Stimulated activated CD4-positive, alpha-beta T cell treated with anti-CD3 and anti-CD28 coated beads, Interleukin-12 subunit alpha, Interleukin-12 subunit beta, amount 100 ng/mL, for 4 hours (primary cell): ENCODE measurements around the gene SHISA5.
A peak's percentile ranks its signal among the peaks of the same experiment; 100 is the strongest.

Experiments used
- DNase-seq: peaks from one replicate; pipeline ENCODE4 v3.0.0-alpha.2; 2020

SHISA5 gene

DNA sequence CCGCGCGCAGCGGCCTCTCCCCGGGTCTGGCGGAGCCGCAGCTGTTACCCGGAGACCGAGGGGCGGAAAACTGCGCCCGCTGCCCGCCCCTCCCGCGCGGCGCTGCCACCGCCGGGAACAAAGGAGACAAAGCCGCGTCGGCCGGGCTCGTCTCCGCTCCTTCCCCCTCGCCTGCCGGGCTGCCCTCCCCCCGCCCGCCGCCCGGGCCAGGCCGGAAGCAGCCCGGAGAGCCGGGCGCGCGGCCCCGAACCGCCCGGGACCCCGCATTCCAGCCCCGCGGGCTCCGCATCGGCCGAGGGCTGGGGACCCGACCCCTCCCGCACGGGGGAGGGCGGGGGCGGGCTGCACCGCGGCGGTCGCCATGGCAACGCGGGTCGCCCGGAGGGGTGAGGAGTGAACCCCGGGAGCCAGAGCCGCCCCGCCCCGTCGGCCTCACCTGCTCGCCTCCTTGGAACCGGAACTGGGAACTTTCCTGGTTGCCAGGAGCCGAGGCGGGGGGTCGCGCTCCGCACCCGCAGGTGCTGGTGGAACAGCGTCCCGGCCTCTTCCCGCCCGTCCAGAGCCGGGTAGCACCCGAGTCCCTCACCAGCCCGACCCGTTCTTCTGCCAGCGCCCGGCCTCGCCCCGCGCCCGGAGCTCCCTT, 74.5 kb downstream of the SHISA5 start:
- DNase-seq, result peak; percentile 58

DNA sequence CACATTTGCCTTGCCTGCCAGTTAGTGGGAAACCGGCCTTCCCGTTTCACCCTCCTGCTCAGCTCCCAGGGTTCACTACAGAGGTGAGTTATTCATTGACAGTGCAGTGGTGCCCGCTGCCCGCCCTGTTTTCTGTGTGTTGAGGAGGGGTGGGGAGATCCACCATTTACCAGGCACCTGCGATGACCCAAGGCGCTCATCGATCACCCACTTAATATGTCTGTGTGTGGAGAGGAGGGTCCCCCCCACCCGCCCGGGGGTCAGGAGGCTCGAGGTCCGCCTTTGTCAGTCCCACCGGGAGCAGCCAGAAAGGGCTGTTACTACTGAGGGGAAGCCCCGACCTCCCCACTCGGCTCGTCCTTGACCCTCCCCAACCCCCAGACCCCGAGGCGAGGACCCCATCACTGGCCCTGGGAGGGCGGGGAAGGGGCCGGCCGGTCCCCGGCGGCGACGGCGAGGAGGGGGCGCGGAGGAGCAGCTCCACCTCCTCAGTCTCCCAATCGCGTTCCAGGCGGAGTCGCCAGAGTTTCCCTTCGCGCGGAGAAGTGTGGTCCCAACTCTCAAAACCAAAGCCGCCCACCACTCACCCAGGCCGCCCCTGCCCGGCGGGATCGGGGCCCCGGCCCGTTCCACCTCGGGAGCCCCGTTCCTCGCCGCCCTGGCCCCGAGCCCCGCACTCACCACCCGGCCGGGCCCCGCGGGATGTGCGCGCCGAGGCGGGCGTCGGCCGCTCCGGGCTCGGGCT, 75.2 kb downstream of the SHISA5 start:
- no peak for DNase-seq

DNA sequence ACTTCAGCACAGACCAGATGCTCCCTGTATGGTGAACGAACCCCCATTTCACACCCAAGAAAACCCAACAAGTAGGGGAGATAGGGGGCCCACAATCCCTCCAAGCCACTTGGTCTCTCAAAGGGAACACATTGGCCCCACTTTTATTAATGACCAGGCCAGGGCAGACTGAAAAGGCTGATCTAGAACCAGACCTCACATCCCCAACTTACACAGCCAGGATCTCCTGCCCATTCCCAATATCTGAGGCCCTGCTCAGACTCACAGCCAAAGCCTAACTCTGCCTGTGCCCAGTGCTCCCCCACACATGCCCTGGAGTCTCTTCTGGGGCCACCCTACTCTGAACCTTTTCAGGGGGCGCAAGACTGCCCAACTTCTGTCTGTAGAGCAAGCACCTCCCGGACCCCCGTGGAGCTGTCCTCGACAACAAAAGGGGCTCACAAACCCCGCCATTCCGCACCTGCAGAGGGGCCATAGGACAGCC, 75.8 kb downstream of the SHISA5 start:
- DNase-seq, result no peak

DNA sequence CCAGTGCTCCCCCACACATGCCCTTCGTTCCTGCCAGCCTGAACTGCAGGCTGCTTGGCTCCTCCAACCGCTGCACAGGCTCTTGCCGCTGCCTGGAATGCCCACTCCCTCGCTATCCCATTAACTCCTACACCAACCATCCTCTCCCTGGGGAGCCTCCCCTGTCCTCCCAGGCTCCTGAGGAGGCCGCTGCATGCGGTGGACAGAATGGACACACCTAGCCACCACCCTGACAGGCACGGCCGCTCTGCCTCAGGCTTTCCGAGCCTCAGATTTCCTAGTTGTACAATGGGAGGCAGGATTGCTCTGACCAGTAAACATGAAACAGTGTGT, 76.4 kb downstream of the SHISA5 start:
- DNase-seq, result no peak

DNA sequence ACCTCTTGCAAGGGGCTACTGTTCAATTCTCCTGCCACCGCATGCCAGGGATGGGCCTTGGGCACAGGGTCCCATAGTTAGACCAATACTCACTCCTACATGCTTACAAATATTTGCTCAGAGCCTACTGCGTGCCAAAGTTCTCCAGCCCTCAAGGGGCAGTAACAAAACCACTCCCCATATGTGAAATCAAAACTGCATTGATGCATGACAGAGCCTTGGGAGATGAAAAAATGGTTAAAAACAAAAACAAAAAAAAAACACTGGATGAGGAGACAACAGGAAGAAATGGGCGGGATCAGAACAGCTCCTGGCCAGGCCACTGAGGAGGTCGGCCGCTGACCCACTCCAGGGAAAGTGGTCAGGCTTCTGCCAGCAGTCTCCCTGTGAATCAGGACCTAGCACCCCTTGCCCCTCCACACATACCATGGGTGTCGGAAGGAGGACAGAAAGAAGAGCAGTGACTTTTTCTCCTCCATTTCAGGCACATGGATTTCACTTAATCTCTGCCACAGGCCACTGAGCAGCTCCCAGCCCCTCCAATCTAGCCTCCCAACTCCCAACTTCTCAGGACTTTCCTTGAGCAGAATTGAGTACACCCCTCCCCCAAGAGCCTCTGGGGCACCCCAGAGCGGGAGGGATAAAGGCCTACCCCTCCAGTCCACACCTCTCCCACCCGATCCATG, 76.9 kb downstream of the SHISA5 start:
- no peak for DNase-seq

DNA sequence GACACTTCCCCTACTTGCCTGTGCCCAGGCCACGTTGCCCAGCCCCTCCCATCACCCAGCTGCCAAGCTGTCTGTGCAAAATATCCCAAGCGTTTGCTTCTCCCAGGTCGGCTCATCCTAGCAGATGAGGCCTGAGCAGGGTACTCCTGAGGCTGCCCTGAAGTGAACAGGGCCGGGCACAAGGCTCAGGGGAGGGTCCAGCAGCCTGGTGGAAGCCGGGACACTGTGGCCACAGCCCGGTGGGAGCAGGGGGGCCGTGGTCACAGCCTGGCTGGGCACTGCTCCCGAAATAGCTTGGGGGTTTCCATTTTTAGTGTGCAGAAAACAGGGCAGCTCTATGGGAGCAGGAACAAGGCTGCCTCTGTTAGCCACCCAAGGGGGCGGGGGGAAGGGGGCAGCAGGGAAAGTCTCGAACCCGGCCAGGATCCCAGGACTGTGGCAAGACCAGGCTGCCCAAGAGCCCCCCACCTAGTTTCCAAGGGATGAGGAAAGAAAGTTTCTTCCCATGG, 77.5 kb downstream of the SHISA5 start:
- DNase-seq, result no peak

DNA sequence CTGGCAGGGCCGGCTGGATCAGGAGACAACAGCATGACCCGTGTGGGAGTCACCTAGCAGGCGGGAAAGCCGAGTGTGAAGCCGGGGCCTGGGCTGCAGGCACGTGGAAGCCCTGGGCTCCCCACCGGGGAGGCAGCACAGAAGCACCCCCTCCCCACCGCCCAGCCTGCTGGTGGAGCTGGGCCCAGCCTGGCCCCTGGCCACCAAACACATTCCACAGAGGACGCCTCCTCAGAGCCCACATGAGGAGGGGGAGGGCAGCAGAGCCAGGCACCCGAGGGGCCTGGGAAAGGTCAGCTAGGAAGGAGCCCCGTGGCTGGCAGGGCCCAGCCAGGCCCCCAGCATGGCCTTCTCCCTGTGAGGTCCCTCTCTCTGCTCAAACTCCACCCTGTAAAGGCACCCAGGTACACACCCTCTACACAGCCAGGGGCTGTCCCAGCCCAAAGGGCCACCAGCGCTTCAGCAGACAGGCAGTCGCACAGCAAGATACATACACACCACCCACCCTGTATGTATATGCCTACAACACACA, 78.6 kb downstream of the SHISA5 start:
- no peak for DNase-seq

DNA sequence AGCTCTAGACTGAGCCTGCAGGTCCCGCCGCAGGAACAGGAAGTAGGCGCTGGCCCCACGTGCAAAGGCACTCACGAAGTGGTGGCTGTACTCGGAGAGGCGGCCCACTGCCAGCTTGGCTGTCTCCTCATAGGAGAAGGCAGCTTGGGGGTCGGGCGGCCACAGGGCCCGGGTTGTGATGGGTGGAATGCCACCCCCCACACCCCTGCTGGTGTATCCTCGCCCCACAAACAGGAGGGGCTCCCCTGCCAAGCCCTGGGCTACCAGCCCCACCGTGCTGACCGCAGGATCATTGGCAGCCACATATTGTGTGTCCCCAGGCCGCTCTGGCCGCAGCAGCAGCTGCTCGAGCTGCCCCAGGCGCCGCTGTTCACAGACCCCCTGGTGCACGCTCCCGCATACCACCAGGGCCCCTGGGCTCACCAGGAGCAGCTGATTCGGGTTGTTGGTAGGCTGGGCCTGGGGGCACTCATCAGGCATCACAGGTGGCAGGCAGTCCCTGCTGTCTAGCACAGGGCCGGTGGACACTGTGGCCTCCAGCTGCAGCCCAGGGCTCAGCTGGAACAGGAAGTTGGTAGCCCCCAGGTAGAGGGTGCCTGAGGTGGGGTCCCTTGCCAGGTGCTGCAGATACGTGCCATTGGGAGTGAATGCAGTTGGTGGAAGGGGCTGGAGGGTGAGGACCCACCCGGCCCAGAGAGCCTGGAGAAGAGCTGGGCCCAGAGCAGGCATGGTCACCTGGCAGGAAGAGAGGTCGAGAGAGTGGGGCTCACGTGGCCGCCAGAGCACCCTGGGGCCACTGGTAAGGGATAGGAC, 79.9 kb downstream of the SHISA5 start:
- no peak for DNase-seq

DNA sequence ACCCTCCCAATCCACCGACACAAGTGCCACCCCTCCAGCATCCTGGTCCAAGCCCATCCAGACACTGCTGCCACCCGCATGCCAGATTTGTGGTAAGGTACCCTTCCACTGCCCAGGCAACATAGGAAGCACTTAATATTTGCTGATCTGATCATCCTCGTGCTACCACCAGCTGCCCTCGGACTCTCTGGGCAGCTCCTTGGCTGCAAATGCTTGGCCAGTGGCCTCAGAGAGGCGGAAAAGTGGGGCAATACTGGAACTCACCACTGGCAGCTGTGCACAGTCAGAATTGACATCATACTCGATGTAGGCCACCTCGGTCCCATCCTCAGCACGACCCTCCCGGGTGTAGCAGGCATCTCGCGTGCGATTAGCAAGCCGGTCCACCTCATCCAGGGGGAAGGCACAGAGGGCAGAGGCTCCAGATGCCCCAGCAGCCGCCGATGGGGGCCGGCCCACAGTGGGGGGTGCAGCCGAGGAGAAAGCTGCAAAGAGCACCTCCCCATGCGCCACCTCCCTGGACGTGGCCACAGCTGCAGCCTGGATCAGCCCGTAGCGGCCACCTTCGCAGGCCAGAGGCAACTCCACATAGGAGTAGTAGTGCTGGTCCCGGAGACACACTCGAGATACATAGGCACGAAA, 80.6 kb downstream of the SHISA5 start:
- DNase-seq, result no peak

DNA sequence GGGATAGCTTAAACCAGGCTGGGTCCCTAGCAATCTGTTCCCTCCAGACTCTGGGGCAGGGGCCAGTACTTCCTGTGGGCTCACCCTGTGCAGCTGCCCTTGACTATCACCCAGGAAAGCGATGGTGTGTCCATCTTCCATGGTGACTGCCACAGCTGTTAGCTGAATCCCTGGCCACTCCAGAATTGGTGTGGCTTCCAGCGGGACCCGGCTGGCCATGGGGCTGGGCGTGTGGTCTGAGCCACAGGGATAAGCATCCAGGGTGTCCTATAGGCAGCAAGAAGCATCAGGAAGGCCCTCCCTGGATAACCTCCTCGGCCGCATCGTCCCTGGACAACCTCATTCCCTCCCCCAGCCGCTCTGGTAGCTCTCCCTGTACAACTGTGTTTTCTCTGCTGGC, 81.3 kb downstream of the SHISA5 start:
- no peak for DNase-seq

DNA sequence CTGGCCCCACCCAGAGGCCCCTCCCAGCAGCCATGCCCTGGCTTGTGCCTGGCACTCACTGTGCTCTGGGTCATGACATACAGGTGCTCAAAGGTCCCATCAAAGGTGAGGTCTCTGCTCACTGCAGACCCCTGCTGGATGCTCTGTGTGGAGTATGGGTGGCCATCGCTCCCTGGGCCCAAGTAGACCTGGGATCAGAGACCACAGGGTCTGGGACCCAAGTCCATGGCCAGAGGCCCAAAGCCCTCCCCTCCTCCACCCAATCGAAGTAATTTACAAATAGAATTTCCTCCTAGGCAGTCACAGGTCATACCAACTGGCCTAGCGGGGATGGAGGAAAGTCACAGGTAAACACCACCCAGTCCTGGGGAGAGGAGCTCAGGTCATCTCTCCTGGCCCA, 81.7 kb downstream of the SHISA5 start:
- DNase-seq, result no peak

DNA sequence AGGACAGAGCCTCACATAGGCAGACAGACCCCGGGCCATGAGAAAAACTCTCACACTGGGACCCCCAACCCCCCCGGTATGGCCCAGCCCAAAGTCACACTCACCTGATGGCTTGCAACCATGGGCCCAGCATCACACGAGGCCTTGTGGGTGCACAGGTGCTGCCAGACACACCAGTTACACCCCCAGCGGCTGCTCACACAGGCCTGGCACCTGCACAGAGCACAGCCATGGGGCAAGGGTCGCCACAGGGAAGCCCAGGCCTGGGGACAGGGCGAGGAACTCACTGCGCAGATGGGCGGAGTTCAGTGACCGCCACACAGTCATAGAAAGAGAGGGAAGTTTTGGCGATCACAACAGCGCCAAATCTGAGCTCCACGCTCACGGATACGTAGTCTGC, 83.4 kb downstream of the SHISA5 start:
- DNase-seq, result no peak

DNA sequence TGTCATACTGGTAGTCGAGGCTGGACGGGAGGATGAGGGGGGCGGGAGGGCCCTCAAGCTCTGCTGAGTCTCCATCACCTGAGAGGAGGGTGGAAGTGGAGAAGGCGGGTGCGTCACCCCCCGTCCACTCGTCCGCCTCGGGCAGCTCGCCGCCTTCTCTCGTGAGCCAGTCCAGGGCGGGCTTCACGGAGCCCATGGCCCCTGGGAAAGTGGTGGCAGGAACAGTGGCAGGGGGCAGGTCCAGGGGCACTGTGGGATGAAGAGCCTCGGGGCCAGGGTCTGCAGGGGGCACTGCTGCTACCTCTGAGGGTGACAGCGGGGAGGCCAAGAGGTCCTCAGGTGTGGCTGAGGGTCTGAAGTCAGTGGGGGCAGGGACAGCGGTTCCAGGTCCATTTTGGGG, 84.4 kb downstream of the SHISA5 start:
- no peak for DNase-seq

DNA sequence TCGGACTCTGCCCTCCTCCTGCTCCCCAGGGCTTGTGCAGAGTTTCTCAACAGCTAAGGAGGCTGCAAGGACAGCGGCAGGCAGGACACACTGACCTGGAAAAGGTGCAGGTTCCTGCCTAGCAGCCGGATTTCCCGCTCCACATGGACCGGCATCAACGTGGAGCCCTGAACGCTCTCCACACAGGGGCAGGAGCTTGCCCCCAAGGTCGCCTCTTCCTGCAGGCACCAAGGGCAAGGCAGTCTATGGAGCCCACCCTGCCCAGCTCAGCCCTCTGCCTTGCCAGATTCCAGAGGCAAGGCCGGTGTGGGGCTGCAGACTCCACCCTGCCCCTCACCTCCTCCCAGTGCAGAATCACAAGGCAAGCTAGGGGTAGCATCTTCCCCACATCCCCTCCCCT, 84.8 kb downstream of the SHISA5 start:
- DNase-seq, result no peak

DNA sequence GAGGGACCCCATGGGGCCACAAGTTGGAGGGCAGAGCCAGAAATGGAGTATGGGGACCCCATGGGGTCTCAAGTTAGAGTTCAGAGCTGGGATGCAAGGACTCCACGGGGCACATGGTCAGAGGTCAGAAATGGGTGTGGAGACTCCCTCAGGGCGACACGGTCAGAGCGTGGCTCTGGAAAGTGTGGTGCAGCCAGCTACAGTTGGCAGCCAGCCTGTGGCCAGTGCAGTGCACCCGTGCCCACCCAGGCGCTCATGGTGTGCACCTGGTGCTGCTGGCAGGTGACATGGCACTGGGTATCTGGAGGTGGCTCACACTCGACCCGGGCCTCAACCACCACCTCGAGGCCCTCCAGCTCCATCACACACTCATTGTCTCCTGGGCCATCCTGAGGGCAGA, 85.3 kb downstream of the SHISA5 start:
- DNase-seq, result no peak

DNA sequence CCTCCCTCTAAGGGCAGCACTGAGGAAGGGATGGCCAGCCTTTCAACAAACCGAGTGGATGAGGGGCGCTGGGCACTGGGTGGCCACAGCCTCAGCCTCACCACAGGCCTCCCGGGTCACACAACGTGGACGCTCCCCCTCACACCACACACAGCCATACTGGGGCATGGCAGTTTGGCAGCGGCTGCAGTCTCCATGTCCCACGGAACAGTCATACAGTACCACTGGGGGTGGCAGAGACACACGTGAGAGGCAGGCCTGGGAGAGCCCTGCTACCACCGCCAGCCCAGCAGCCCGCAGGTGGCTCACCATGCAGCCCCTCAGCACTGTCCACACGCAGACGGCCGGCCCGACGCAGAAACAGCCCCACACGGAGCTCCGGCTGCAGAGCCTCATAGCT, 85.8 kb downstream of the SHISA5 start:
- DNase-seq, result no peak
